Chondrocyte (in vitro differentiated cells): Measurements from ENCODE around the gene TFB2M. TPM values are rescaled to one million over a fixed set of nuclear protein-coding genes. Genes with fewer than 3 reads are reported as not detected.
"Not testable (repeated sequence)": the region's sequence is repeated elsewhere in the genome, so short reads cannot be mapped to it uniquely, and the experiment has no call there.

Experiments
- DNase-seq: peaks from one replicate; pipeline ENCODE4 v3.0.0; 2021; ENCODE audit warnings: mixed read lengths, low spot score
- H3K27ac Mint-ChIP-seq: one replicate; pipeline ENCODE4 v1.8.0; 2021; ENCODE audit warnings: mild to moderate bottlenecking, moderate library complexity, mixed read lengths; ENCODE audit not compliant: unreplicated experiment
- H3K27me3 Mint-ChIP-seq: 2 replicates; pipeline ENCODE4 v1.8.0; 2021; ENCODE audit warnings: low read depth, mixed read lengths
- H3K36me3 Mint-ChIP-seq: 2 replicates; pipeline ENCODE4 v1.8.0; 2021; ENCODE audit warnings: low read depth, mixed read lengths
- H3K4me1 Mint-ChIP-seq: 2 replicates; pipeline ENCODE4 v1.8.0; 2021; ENCODE audit warnings: low read depth, mild to moderate bottlenecking, mixed read lengths
- H3K4me3 Mint-ChIP-seq: one replicate; pipeline ENCODE4 v1.8.0; 2021; ENCODE audit warnings: mild to moderate bottlenecking, moderate library complexity, mixed read lengths; ENCODE audit not compliant: unreplicated experiment
- H3K9me3 Mint-ChIP-seq: 2 replicates; pipeline ENCODE4 v1.8.0; 2021; ENCODE audit warnings: low read depth, mixed read lengths
- total RNA-seq: library from RNA; stranded (reverse); gene quantifications from 3 replicates; pipeline ENCODE4 v1.2.1, GENCODE V29; 2021
- TF ChIP-seq, protein P1 (sequence below): fragments of 200-600 bp; sonication (generic); IDR thresholded peaks from 2 replicates; pipeline ENCODE4 v1.5.0; 2021; ENCODE audit warnings: antibody characterized with exemption, mild to moderate bottlenecking, moderate library complexity

TFB2M gene
- total RNA-seq, 1 donor from 2014 or later = 10.6 TPM

DNA sequence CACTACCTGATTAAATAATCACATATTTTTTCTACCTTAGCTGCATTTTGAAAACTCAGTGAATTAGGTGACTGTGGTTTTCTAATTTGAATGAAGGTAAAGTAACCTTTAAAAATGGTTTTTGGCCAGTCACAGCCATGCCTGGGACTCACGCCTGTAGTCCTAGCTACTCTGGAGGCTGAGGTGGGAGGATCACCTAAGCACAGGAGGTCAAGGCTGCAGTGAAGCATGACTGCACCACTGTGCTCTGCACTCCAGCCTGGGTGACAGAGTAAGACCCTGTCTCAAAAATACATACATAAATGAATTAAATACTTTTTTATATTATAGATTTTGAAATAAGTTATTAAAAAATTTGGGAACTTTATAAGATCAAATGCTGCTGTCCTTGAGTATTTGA lies 5.9 kb upstream of the TFB2M start:
- Mint-ChIP-seq H3K27ac (no peak overlapping the region), H3K9me3 (no peaks in the 10 kb centered on the region), H3K4me3 (no peak overlapping the region), H3K4me1 (peaks cover 36% of the 10 kb centered on the region), H3K27me3 (no peaks in the 10 kb centered on the region), H3K36me3 (no peaks in the 10 kb centered on the region)
- TF ChIP-seq, protein P1, sequence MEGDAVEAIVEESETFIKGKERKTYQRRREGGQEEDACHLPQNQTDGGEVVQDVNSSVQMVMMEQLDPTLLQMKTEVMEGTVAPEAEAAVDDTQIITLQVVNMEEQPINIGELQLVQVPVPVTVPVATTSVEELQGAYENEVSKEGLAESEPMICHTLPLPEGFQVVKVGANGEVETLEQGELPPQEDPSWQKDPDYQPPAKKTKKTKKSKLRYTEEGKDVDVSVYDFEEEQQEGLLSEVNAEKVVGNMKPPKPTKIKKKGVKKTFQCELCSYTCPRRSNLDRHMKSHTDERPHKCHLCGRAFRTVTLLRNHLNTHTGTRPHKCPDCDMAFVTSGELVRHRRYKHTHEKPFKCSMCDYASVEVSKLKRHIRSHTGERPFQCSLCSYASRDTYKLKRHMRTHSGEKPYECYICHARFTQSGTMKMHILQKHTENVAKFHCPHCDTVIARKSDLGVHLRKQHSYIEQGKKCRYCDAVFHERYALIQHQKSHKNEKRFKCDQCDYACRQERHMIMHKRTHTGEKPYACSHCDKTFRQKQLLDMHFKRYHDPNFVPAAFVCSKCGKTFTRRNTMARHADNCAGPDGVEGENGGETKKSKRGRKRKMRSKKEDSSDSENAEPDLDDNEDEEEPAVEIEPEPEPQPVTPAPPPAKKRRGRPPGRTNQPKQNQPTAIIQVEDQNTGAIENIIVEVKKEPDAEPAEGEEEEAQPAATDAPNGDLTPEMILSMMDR = no peak
- no peak for DNase-seq

DNA sequence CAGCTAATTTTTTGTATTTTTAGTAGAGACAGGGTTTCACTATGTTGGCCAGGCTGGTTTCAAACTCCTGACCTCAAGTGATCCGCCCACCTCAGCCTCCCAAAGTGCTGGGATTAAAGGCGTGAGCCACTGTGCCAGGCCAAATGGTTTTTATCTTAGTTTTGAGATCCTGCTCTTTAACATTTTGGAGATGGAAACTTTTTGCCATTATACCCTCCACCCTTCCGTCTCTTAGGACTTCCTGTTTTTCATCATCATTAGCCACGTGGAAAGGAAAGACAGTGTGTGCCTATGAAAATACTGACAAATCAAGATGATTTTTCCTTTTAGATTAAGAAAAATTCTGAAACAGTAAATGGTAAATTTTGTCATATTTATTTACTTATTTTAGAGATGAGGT lies 5.2 kb upstream of the TFB2M start:
- not testable (repeated sequence) for H3K9me3 Mint-ChIP-seq

DNA sequence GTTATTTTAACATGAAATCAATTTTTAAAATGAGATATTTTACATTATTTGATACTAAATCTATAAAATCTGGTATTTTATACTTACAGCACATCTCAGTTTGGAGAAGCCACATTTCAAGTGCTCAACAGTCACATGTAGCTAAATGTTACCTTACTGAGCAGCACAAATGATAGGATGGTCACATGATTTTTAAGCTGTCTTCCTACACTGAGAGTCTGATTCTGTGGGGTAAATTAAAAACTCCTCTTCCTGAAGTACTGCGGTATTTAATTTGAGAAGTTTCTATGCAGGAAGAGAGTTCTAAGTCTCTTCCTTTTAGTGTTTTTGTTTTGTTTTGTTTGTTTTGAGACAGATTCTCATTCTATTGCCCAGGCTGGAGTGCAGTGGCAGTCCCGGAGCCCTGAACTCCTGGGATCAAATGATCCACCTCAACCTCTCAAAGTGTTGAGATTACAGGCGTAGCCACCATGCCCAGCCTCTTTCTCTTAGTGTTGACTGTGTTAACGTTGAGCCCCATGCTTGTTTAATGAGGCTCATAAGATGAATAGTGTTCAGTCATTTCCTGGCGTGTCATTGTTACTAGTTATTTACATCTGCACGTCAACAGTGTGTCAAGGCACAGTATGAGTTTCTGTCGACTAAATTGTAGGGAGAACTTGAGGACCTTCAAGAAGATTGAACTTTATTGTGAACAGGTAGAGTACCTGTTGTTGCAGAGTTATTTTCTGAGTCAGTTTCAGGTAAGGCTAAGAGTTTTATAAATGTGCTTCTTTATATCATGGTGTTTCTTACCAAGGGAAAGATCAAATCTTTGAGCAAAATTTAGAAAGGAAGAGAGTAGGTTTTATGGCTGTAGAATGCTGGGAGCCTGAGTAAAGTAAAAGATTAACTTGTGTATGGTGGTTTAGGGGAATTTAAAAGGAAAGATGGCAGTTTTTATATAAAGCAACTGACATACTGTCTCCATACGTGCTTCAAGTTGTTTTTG lies 3.5 kb upstream of the TFB2M start:
- H3K27me3 Mint-ChIP-seq = no peaks in the 10 kb centered on the region
- peaks cover 44% of the 10 kb centered on the region for H3K4me1 Mint-ChIP-seq
- no peak overlapping the region for H3K4me3 Mint-ChIP-seq
- H3K27ac Mint-ChIP-seq = peak overlapping the region; percentile 73
- DNase-seq = no peak
- H3K36me3 Mint-ChIP-seq = no peaks in the 10 kb centered on the region
- no peaks in the 10 kb centered on the region for H3K9me3 Mint-ChIP-seq
- TF ChIP-seq, protein P1 = no peak

More for the DNA sequence above, 5.2 kb upstream of the TFB2M start:
- not testable (repeated sequence) for DNase-seq, H3K27me3 Mint-ChIP-seq, H3K36me3 Mint-ChIP-seq, H3K27ac Mint-ChIP-seq, H3K4me3 Mint-ChIP-seq
- peaks cover 35% of the 10 kb centered on the region for H3K4me1 Mint-ChIP-seq

DNA sequence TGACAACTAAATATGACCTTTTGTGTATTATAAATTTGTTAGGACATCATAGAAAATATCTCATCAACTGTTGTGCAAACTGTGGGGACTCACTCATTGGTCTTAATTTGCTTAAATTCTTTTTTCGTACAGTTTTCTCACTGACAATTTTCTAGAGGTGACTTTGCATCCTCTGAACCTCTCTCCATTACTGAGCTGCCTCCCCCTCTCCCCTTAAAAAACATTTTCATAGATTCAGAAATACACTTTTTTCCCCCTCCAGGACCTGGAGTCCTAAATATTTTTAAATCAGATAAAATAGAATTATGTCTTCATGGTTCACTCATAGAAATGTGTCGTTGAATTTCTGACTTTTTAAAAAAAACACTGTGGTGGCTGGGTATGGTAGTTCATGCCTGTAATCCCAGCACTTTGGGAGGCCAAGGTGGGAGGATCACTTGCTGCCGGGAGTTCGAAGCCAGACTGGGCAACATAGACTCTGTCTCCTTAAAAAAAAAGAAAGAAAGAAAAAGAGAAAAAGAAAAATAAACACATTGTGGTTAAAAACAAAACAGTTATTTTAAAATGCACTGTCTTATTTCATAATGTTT lies 1.7 kb upstream of the TFB2M start:
- H3K4me3 Mint-ChIP-seq = peak overlapping the region; percentile 96
- H3K4me1 Mint-ChIP-seq = peaks cover 44% of the 10 kb centered on the region
- H3K27me3 Mint-ChIP-seq = no peaks in the 10 kb centered on the region
- no peaks in the 10 kb centered on the region for H3K9me3 Mint-ChIP-seq
- DNase-seq = no peak
- H3K27ac Mint-ChIP-seq = peak overlapping the region; percentile 91
- TF ChIP-seq, protein P1 = no peak
- no peaks in the 10 kb centered on the region for H3K36me3 Mint-ChIP-seq

DNA sequence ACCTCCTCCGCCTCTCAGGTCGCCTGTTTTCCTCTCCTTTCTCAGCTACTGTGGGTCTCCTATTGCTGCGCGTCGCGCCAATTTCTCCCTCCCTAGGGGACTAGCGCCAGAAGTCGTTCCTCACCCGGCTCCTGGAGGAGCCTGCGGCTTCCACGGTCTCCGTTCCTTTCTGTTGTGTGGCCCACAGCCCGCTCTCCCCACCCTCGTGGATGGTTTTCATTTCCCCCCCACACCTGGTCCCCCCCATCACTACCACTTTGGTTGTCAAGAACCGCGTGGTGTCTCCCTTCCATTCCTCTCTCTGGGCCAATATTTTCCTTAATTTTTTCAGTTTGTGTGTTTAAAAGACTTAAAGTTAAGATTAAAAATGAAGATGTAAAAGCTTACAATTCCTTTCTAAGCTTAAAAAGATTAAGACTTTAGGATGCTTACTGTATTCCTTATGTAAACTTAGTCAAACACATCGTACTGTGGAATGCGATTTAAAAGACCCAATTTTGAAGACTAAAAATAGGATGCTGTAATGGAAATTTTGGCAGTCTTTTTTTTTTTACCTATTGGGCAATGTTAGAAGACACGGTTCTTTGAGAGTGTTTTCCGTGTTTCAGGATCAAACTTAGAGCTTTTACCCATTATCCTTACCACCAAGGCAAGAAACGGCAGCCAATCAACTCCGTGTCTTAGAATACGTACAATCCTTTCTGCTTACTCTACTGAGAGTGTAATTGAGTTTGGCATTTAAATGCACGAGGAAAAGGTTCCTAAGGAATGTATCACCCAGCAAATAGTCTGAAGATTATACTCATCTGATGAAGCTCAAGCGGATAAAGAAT lies 968 bp upstream of the TFB2M start:
- no peaks in the 10 kb centered on the region for H3K36me3 Mint-ChIP-seq

More for the DNA sequence above, 968 bp upstream of the TFB2M start:
- Mint-ChIP-seq H3K27ac (peak overlapping the region; percentile 91), H3K27me3 (no peaks in the 10 kb centered on the region), H3K4me1 (peaks cover 44% of the 10 kb centered on the region), H3K4me3 (peak overlapping the region; percentile 96), H3K9me3 (no peaks in the 10 kb centered on the region)
- DNase-seq = no peak
- TF ChIP-seq, protein P1 = no peak
